ENCODE data around the gene DAZL.

Gene DAZL

GRCh38 chr3:16543242-16543864 lies 61.9 kb downstream of the DAZL start:
- no peak for DNase-seq (ENCODE audit: low spot score)

- DNase-seq (ENCODE audit: low spot score): no peak
Observed at GRCh38 chr3:16538507-16538906, 66.7 kb downstream of the DAZL start.

DNA sequence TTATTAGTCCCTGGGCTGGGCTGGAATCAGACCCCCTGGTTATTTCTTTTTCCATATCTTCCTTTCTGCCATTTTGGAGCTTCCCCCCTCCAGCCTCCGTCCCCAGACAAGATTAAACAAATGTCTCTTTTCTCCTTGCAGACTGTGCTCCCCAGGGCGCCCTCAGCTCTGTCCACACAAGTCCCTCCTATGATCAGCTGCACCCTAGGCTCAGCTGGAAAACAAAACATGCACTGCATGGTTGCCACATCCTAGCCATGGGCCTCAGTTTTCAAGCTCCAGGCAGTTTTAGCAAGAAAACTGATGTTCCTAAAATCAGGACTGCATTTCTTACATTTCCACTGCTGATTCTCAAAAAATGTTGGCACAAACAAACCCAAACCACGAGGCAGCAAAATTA lies 68.2 kb downstream of the DAZL start:
- no peak for DNase-seq (ENCODE audit: low spot score)

Measured in ecto neural progenitor cell (in vitro differentiated cells).